ENCODE measurements around the gene YIF1A. TPM values are rescaled to one million over a fixed set of nuclear protein-coding genes. Genes with fewer than 3 reads are reported as not detected.

Gene YIF1A
- polyA plus RNA-seq, 1 donor from 2014 or later, result 72.5 TPM

DNA sequence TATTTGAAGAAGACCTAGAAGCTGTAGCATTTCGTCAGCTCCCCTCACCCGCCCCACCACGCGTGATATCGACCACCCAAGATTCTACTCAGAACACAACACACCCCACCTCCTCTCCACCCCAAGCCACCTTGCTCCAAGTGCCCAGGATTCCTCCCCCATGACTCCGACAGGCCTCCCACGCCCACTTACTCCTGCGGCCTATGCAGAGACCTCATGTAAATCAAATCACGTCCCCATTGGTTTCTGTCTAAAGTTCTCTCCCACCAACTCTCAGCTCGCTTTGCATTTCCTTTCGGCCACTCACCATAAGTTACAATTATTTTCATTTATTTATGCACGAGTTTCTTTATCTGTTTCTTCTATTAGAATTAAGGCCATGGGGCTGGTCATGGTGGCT lies 13.7 kb upstream of the YIF1A start:
- Mint-ChIP-seq H3K36me3 (no peaks in the 10 kb centered on the region), H3K4me3 (no peak overlapping the region), H3K4me1 (peaks cover 0 to 1% (median 0%) of the 10 kb centered on the region in 3 donors), H3K27me3 (peaks cover 3% of the 10 kb centered on the region), H3K9me3 (no peaks in the 10 kb centered on the region), H3K27ac (peak overlapping the region in 2 of 3 donors; percentile 46 to 53)

DNA sequence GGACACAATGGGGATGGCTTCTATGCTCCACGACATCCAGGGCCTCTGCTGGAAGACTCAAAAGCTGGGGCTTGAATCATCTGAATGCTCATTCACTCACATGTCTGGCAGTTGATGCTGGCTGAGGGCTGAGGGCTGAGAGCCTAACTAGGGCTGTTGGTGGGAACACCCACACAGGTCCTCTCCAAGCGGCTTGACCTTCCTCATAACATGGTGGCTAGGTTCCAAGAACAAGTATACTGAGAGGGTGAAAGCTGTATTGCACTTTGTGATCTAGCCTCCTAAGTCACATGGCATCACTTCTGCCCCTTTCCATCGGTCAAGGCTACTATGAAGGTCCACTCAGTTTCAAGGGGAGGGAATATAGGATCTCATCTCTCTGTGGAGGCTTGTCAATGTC lies 10.2 kb upstream of the YIF1A start:
- no peaks in the 10 kb centered on the region for H3K4me1 Mint-ChIP-seq
- H3K4me3 Mint-ChIP-seq, result no peak overlapping the region
- H3K27me3 Mint-ChIP-seq, result no peaks in the 10 kb centered on the region

DNA sequence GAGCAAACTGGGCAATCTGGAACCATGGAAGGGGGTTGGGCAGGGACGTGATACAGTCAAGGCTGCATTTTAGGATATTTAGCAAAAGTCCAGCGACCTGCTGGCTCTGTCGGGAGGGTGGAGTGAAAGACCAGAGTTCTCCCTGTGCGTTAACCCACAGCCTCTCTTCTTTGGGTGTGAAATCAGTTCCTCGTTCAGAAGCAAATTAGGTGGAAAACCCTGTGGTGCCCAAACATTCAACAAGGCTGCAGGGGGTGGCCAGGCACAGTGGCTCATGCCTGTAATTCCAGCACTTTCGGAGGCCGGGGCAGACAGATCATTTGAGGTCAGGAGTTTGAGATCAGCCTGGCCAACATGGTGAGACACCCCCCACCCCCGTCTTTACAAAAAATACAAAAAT lies 8.7 kb upstream of the YIF1A start:
- Mint-ChIP-seq H3K27me3 (peaks cover 7% of the 10 kb centered on the region), H3K27ac (peak overlapping the region in 1 of 3 donors; percentile 85), H3K9me3 (no peaks in the 10 kb centered on the region), H3K4me3 (no peak overlapping the region), H3K36me3 (peaks cover 3% of the 10 kb centered on the region), H3K4me1 (peaks cover 0 to 3% (median 2%) of the 10 kb centered on the region in 3 donors)

More for the DNA sequence above, 10.2 kb upstream of the YIF1A start:
- no peak overlapping the region for H3K27ac Mint-ChIP-seq
- no peaks in the 10 kb centered on the region for H3K9me3 Mint-ChIP-seq
- peaks cover 3% of the 10 kb centered on the region for H3K36me3 Mint-ChIP-seq

DNA sequence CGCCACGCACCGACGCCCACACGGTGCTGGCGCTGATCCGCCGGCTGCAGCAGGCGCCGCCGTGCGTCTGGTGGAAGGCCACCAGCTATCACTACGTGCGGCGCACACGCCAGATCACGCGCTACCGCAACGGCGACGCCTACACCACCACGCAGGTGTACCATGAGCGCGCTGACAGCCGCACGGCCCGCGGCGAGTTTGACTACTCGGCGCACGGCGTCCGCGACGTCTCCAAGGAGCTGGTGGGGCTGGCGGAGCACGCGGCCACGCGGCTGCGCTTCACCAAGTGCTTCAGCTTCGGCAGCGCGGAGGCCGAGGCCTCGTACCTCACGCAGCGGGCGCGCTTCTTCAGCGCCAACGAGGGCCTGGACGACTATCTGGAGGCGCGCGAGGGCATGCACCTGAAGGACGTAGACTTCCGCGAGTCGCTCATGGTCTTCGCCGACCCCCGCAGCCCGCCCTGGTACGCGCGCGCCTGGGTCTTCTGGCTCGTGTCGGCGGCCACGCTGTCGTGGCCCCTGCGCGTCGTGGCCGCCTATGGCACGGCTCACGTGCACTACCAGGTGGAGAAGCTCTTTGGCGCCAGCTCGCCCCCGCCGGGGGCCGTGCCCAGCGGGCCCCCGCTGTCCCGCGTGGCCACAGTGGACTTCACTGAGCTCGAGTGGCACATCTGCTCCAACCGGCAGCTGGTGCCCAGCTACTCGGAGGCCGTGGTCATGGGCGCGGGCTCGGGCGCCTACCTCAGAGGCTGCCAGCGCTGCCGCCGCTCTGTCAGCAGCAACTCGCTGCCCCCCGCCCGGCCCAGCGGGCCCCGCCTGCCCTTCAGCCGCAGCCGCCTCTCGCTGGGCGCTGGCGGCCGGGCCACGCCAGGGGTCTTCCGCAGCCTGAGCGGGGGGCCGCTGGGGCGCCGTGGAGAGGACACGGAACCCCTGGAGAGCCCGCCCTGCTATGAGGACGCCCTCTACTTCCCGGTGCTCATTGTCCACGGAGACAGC lies 6.0 kb upstream of the YIF1A start:
- peaks cover 13% of the 10 kb centered on the region for H3K27me3 Mint-ChIP-seq
- H3K4me1 Mint-ChIP-seq, result peaks cover 7 to 13% (median 8%) of the 10 kb centered on the region in 3 donors
- peaks cover 3% of the 10 kb centered on the region for H3K36me3 Mint-ChIP-seq
- H3K4me3 Mint-ChIP-seq, result peak overlapping the region in 1 of 4 donors; percentile 17
- no peaks in the 10 kb centered on the region for H3K9me3 Mint-ChIP-seq
- H3K27ac Mint-ChIP-seq, result no peak overlapping the region

DNA sequence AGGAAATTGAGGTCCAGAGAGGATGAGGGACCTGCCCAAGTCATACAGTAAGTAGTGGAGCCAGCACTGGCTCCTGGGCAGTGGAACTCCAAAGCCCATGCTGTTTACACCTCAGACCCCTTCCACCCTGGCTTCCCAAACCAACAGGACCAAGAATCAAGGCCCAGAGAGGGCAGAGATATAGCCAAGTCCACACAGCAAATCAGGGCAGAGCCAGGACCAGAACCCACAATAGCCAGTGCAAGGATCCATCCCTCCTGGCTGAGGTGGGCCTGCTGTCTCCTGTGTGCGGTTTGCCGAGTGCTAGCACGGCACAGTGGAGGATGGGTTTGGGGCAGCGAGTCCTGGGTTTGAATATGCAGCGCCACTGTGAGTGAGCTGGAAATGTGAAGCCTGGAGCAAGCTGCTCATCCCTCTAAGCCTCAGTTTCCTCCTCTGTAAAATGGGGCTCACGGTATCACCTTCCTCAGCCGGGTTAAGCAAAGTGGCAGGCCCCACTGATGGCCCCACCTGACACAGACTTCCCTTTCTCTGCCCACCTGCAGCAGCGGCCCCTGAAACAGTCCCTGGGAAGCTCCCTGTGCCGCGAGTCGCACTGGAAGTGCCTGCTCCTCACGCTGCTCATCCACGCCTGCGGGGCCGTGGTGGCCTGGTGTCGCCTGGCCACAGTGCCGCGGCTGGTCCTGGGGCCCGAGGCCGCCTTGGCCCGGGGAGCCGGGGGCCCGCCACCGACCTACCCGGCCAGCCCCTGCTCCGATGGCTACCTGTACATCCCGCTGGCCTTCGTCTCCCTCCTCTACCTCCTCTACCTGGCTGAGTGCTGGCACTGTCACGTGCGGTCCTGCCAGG lies 5.1 kb upstream of the YIF1A start:
- peaks cover 15% of the 10 kb centered on the region for H3K27me3 Mint-ChIP-seq
- H3K4me3 Mint-ChIP-seq, result peak overlapping the region in 1 of 4 donors; percentile 58
- H3K36me3 Mint-ChIP-seq, result peaks cover 4% of the 10 kb centered on the region
- H3K27ac Mint-ChIP-seq, result peak overlapping the region in 1 of 3 donors; percentile 5
- peaks cover 11 to 19% (median 12%) of the 10 kb centered on the region in 3 donors for H3K4me1 Mint-ChIP-seq
- H3K9me3 Mint-ChIP-seq, result no peaks in the 10 kb centered on the region

DNA sequence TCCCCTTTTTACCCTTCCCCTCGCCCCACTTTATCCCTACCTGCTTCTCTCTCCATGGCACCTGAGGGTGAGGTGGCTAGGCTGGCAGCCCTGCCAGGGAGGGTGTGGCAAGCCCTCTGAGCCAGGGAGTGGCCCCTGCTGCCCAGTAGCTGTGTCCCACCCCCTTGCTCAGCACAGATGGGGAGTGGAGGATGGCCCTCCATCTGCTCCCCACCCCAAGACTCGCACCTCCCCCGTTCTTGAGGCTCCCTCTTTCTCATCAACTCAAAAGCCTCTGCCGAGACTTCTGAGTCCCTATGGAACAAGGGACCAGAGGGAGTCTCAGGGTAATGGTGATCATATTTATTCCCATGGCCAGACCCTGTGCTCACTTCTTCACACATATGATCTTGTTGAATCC lies 4.4 kb upstream of the YIF1A start:
- H3K27ac Mint-ChIP-seq, result peak overlapping the region in 1 of 3 donors; percentile 5

DNA sequence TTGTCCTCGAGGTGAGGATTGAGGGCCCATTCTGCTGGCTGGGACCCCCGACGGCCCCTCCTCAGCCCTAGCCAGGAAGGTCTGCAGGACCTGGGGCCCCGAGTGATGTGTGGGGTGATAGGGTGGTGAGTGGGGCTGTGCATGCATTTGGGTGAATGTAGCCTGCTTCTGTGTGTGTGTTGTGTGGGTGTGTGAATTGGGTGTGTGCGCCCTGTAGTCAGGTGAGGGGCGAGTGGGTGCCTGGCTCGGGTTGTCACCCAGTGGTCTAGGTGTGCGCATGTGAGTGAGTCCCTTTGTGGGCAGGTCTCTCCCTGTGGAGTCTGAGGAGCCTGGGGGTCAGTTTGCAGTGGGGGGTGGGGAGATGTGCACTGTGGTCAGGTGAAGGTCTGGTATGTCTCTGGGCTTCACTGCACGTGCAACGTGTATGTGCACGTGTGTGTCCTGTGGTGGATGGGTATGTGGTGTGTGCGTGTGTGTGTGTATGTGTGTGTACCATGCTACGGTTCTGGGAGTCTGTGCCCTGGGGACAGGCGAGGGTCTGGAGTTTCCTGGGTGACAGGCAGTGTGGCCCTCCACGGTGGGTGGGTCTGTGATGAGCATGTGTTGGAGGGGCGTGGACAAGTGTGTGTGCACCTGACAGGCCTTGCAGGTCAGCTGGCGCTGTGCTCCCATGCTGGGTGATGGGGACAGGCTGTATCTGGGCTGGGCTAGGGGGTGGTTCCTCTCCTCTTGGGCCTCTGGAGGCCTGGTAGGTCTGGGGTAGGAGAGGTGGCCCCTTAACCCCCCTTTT lies 3.8 kb upstream of the YIF1A start:
- Mint-ChIP-seq H3K4me3 (peak overlapping the region in 2 of 4 donors; percentile 38 to 92), H3K36me3 (peaks cover 4% of the 10 kb centered on the region), H3K27ac (peak overlapping the region in 2 of 3 donors; percentile 5 to 83), H3K9me3 (no peaks in the 10 kb centered on the region), H3K27me3 (peaks cover 15% of the 10 kb centered on the region), H3K4me1 (peaks cover 12 to 20% (median 13%) of the 10 kb centered on the region in 3 donors)

More for the DNA sequence above, 4.4 kb upstream of the YIF1A start:
- no peaks in the 10 kb centered on the region for H3K9me3 Mint-ChIP-seq
- H3K4me3 Mint-ChIP-seq, result peak overlapping the region in 2 of 4 donors; percentile 58 to 77
- peaks cover 4% of the 10 kb centered on the region for H3K36me3 Mint-ChIP-seq
- peaks cover 12 to 20% (median 13%) of the 10 kb centered on the region in 3 donors for H3K4me1 Mint-ChIP-seq
- H3K27me3 Mint-ChIP-seq, result peaks cover 15% of the 10 kb centered on the region

- Mint-ChIP-seq H3K27me3 (peaks cover 15% of the 10 kb centered on the region), H3K4me3 (peak within 1 kb of the TSS; percentile 61 to 92 (median 88)), H3K4me1 (peaks cover 13 to 22% (median 16%) of the 10 kb centered on the region in 3 donors), H3K27ac (peak within 1 kb of the TSS in 2 of 3 donors; percentile 74 to 83), H3K9me3 (no peaks in the 10 kb centered on the region), H3K36me3 (peaks cover 4% of the 10 kb centered on the region)
Measured at GRCh38 chr11:66291706-66292542, 3.0 kb upstream of the YIF1A start, which contains the start of gene TMEM151A. Gene TMEM151A, plus strand, starts transcription at chr11:66291894. Its CDS starts 120 bp downstream, at chr11:66292014.

DNA sequence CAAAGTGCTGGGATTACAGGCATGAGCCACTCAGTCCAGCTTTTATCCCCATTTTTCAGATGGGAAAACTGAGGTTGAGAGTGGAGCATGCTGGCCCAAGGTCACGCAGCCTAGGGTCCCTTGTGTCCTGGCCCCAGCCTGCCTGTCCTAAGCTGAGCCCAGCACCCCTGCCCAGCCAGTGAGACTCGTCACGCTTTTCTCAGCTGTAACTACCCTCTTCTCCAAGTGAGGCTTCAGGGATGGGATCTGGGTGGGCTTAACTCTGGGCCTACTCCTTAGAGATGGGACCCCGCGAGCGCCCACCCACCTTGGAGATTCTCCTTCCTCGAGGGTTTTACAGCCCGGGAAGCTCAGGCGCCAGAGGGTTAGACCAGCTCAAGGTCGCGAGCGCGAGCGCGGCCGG lies 2.4 kb upstream of the YIF1A start:
- peak overlapping the region in 3 of 4 donors; percentile 50 to 83 (median 66) for H3K4me3 Mint-ChIP-seq
- peak overlapping the region in 1 of 3 donors; percentile 74 for H3K27ac Mint-ChIP-seq

DNA sequence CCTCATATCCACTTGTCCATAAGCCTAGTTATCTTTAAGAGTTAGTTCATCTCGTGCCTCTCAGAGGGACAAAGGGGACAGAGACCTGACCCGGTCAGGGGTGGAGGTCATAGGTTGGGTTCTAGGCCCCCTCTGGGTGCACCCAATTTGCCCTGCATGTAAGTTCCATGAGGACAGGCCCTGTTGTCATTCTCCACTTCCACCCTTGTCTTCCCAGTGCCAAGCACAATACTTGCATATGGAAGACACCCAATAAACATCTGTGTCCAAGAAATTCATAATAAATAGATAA lies 1.3 kb upstream of the YIF1A start:
- Mint-ChIP-seq H3K4me3 (peak overlapping the region; percentile 61 to 97 (median 88)), H3K4me1 (peaks cover 13 to 22% (median 18%) of the 10 kb centered on the region in 3 donors), H3K36me3 (peaks cover 1% of the 10 kb centered on the region), H3K27me3 (peaks cover 15% of the 10 kb centered on the region), H3K9me3 (no peaks in the 10 kb centered on the region), H3K27ac (peak overlapping the region in 1 of 3 donors; percentile 74)

More for the DNA sequence above, 2.4 kb upstream of the YIF1A start:
- H3K27me3 Mint-ChIP-seq, result peaks cover 15% of the 10 kb centered on the region
- peaks cover 3% of the 10 kb centered on the region for H3K36me3 Mint-ChIP-seq
- no peaks in the 10 kb centered on the region for H3K9me3 Mint-ChIP-seq
- H3K4me1 Mint-ChIP-seq, result peaks cover 13 to 22% (median 16%) of the 10 kb centered on the region in 3 donors

DNA sequence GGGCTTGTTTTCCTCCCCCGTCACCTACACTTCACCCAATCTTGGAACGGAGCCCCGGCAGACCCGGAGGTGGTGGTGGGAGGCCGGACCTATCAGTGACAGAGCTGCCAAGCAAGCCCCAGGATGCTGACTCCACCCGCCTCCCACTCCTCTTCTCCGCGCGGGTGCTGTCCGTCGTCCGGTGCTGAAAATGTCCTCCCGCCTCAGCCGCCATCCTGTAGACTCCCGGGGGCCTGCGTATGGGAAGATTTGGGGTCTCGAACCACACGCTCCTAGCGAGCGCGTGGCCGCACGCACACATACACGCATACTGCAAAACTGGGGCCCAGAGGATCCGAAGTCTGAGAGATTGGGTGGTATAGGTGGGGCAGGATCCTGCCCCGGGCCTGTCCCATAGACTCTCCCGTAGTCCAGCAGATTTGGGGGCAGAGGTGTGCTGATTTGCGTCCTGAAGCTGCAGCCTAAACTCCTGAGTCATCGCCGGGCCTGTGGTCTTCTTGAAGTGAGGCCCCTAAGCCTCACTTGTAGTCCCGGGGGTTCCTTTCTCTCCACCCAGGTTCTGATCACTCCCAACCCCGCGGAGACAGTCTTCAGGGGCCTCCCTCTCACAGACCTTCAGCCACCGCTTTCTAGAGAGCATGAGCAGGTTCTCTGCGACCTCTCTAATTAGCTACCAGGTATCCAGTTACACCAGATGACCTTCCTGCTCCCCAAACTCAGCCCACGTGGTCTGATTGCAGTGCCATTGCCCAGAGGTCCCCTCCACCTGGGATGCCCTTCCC lies 796 bp upstream of the YIF1A start:
- Mint-ChIP-seq H3K4me3 (peak overlapping the region; percentile 83 to 97 (median 90)), H3K9me3 (no peaks in the 10 kb centered on the region), H3K4me1 (peaks cover 13 to 22% (median 18%) of the 10 kb centered on the region in 3 donors), H3K36me3 (peaks cover 1% of the 10 kb centered on the region), H3K27ac (peak overlapping the region; percentile 17 to 79 (median 74)), H3K27me3 (peaks cover 15% of the 10 kb centered on the region)

DNA sequence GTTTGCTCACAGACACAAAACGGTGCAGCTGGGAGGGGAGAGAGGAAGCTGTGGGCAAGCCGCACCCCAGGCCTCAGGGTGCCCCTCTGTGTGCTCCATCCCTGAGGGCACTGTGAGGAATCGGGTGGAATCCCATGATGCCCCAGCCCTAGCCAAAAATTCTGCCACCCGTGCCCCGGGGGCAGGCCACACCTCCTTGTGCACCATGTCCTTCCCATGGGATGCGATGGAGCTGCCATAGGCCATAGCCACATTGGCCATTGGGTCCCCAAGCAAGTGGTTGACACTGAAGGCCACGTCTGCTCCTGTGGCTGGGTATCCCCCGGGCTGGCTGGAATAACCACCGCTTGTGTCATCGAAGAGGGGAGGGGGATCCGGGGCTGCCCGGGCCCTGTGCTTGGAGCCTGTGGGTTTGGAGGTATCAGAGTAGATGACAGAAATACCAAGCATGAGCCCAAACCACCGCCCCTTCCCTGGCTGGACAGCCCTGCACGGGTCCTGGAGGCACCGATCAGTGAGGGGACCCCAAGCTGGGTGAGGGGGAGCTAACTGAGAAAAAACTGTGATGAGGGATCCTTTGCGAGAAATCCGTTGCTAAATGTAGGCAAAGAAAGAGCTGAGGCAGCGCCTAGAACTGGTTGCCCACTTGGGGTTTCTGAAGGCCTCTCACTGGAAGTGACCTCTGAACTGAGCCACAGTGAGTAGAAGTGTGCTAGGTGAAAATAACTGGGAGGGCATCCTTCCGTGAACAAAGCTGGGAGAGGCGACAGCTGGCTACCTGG lies 863 bp downstream of the YIF1A start:
- Mint-ChIP-seq H3K4me3 (peak overlapping the region; percentile 83 to 97 (median 89)), H3K9me3 (no peaks in the 10 kb centered on the region), H3K27me3 (peaks cover 11% of the 10 kb centered on the region), H3K4me1 (peaks cover 13 to 22% (median 19%) of the 10 kb centered on the region in 3 donors), H3K36me3 (peaks cover 2% of the 10 kb centered on the region), H3K27ac (peak overlapping the region in 2 of 3 donors; percentile 74 to 93)
